ENCODE results near the gene THNSL1.
"Not testable (repeated sequence)": the region's sequence is repeated elsewhere in the genome, so short reads cannot be mapped to it uniquely, and the experiment has no call there.

THNSL1 gene

GRCh38 chr10:25016376-25017153 is at the start of gene THNSL1:
Gene THNSL1 (plus strand): TSS chr10:25016612. CDS start chr10:25023224, 6,612 bp downstream.
- DNase-seq, result peak; percentile 99

- DNase-seq, result no peak
Measured at GRCh38 chr10:24966962-24967481, 49.4 kb upstream of the THNSL1 start.

GRCh38 chr10:24968349-24968748 is 48.1 kb upstream of the THNSL1 start:
- no peak for DNase-seq

GRCh38 chr10:24968951-24969350 is 47.5 kb upstream of the THNSL1 start:
- not testable (repeated sequence) for DNase-seq

- DNase-seq, result no peak
Measured at GRCh38 chr10:24969841-24970281, 46.6 kb upstream of the THNSL1 start.

- no peak for DNase-seq
Measured at GRCh38 chr10:24971374-24971773, 45.0 kb upstream of the THNSL1 start.

- no peak for DNase-seq
Measured at GRCh38 chr10:24973163-24973562, 43.2 kb upstream of the THNSL1 start.

GRCh38 chr10:24974976-24975375 is 41.4 kb upstream of the THNSL1 start:
- no peak for DNase-seq

- no peak for DNase-seq
Measured at GRCh38 chr10:24979685-24980084, 36.7 kb upstream of the THNSL1 start.

- no peak for DNase-seq
Measured at GRCh38 chr10:24981161-24981710, 35.2 kb upstream of the THNSL1 start.

GRCh38 chr10:24982319-24983112 is 33.9 kb upstream of the THNSL1 start:
- no peak for DNase-seq

GRCh38 chr10:24983130-24983529 is 33.3 kb upstream of the THNSL1 start:
- DNase-seq, result no peak

GRCh38 chr10:24983946-24984345 is 32.5 kb upstream of the THNSL1 start:
- no peak for DNase-seq

- DNase-seq, result no peak
Measured at GRCh38 chr10:24984906-24985305, 31.5 kb upstream of the THNSL1 start.

- DNase-seq, result no peak
Measured at GRCh38 chr10:24988831-24989640, 27.4 kb upstream of the THNSL1 start.

- no peak for DNase-seq
Measured at GRCh38 chr10:24989867-24990266, 26.5 kb upstream of the THNSL1 start.

GRCh38 chr10:24991298-24991697 is 25.1 kb upstream of the THNSL1 start:
- no peak for DNase-seq

- DNase-seq, result no peak
Measured at GRCh38 chr10:24992512-24993133, 23.8 kb upstream of the THNSL1 start.

- DNase-seq, result no peak
Measured at GRCh38 chr10:24993237-24993958, 23.0 kb upstream of the THNSL1 start.

- DNase-seq, result no peak
Measured at GRCh38 chr10:24995072-24995471, 21.3 kb upstream of the THNSL1 start.

GRCh38 chr10:24998044-24998443 is 18.4 kb upstream of the THNSL1 start:
- no peak for DNase-seq
